GM21447 (cell line): ENCODE measurements around the gene ALK.

Experiments used
- ATAC-seq: cut with Tn5 transposase; IDR thresholded peaks from one replicate; pipeline ENCODE4 v1.9.1; 2021; ENCODE audit not compliant: unreplicated experiment

The ALK gene

DNA sequence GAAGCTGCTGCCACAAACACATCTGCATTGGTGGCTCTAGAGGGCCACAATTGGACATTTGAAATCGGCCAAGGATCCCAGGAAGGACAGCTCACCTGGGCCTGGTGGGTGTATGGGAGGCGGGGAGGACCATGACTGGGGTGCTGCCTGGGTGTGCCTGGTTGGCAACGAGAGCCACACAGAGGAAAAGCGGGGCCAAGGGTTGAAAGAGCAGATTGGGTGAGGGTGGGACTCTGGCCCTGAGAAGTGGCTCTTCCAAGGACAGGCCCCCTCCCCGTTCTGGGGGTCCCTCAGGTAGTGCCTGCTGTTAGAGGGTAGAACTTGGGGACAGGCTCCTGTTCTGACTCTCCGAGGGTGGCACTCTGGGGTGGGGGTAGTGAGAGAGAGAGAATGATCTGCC, 703.3 kb downstream of the ALK start:
- no peak for ATAC-seq

DNA sequence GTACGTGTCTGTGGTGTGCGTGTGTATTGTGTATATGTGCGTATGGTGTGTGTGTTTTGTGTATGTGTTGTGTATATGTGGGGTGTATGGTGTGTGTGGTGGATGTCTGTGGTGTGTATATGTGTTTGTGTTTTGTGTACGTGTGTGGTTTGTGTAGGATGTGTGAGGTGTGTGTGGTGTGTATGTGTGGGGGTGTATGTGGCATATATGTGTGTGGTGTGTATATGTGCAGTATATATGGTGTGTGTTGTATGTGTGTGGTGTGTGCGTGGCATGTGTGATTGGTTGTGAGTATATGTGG, 704.8 kb downstream of the ALK start:
- ATAC-seq = no peak

DNA sequence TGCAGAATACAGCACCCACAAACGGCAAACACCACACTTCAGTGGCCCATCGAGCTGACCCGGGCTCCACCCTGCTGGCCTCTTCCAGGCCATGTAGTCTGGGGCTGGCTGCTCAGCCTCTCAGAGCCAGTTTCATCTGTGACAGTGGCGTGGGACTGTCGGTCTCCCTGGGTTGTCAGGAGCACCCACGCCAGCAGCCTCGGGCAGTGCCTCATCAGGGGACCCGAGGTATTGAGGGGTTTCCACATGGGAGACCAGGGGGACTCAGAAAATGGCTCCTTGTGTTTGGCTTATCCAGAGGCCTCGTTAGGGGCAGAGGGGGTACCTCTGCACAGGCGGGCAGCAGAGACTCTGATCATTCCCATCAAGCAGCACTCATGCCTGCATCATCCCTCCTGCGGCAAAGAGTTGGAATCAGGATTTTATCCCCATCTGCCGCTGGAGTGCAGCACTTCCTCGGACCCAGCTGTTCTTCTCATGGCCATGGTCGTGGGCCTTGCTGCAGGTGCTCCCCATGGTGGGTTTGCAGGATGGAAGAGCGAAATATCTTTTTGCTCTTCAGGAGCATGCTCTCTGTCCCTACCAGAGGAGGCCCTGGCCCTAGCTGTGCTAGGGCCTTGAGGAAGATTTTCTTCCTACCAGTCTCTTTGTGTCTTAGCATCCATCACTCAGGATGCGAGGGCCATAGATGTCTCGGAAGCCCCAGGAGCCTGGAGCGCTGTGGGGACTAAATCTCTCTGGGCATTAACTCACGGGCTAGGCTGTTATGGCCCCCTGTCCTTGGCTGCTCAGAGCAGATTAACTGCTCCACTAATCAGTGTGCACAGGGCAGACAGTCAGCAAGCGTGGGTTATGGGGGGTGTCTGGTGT, 705.4 kb downstream of the ALK start:
- ATAC-seq = no peak

DNA sequence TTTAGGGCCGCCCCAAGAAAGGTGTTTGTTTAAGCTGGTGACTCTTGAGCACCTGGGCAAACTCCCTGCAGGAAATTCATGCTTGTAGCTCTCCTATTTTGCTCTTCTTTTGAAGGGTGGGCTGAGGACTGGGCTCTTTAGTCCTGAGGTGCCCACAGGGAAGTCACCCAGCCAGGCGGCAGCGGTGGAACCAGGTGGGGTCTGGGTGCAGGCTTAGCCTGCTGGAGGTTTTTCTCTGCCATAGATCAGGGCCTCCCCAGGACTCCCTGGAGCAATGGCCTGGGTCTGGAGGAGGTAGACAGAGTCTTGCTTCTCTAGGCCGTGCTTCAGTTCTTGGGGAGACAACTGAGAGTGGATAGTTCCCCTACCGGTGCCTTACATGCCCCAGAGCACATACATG, 706.3 kb downstream of the ALK start:
- ATAC-seq = no peak

DNA sequence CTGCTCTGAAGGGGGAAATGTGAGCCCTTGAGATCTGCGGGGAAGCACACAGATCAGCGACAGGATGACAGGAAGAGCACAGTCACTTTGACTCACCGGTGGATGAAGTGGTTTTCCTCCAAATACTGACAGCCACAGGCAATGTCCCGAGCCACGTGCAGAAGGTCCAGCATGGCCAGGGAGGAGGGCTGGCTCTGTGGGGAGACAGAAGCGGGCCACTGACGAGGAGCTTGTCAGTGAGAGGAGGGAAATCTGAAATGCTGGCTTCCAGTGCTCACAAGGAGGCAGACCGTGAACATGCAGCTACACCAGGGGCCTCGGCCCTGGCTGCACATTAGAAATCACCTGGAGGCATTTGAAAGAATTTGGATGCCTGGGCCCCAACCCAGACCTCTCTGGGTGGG, 707.5 kb downstream of the ALK start:
- ATAC-seq = no peak

DNA sequence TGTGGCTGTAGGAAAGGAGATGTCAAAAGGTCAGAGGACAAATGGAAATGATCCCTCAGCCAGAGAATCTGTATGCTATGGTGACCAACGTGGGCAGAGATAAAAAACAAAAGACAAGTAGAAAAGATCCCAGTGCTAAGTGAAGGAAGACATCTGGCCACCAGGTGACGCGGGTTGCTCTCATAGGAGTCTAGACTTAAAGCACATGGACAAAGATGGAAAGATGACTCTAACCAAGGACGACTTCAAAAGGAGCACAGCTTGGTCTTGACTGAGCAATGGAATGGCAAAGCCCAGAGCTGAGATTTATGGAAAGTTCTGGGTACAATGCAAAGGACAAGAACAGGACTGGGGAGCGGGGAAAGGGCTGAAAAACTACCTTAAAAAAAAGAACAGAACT, 709.4 kb downstream of the ALK start:
- ATAC-seq = no peak

DNA sequence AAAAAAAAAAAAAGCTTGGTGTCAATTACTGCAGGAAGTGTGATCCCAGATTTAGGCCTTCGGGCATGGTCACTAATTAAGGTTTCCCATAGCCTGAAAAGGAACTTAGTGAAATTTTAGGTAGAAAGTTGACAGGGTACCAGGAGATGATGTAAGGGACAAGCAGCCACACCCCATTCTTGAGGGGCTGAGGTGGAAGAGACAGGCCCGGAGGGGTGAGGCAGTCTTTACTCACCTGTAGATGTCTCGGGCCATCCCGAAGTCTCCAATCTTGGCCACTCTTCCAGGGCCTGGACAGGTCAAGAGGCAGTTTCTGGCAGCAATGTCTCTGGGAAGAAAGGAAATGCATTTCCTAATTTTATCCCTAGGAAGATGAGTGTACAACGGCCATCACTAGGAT, 711.8 kb downstream of the ALK start:
- ATAC-seq = no peak

DNA sequence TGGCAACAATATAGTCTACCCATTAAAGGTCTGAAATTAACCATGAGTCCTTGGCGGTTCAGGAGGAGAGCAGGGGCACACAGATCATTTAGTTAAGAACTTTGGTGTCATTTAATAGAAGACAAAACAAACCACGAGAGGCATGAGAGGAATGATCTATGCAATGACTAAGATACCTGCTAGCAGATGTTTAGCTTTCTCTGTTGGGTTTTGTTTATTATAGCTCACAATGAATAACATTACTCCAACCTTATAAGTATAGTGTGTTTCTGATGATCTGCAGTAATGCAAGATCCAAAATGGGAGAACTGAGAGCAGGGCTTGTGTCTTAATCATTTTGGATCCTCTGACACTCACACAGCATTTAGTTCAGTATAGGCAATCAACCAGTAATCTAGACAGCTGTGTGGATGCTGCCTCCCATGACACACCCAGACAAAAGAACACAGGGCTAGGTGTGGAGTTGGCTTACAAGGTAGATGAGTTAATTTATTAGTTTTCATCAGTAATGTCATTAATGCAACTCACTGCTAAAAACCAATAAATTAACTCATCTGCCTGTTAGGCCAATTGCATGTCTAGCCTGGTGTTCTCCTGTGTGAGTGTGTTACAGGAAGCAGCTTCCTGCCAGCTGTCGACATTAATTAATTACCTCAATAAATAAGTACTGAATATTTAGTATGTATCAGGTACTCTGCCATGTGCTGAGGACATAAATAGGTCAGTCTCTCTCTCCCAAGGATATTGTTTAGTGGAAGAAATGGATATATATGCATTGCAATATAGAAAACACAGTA, 713.8 kb downstream of the ALK start:
- ATAC-seq = no peak

DNA sequence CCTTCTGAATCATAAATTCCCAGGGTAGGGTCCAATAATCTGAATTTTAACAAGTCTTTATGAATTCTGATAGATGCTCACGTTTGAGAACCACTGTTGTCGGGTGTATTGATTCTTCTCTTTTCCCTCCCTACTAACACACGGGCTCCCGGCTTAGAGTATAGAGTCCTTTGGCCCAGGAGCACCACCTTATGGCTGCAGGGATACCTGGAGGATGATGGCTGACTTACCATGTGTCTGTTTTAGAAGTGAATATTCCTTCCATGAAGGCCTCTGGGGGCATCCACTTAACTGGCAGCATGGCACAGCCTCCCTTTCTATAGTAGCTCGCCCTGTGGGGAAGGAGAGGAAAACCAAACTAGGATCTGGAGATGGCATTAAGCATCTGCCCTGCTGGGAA, 714.4 kb downstream of the ALK start:
- no peak for ATAC-seq

DNA sequence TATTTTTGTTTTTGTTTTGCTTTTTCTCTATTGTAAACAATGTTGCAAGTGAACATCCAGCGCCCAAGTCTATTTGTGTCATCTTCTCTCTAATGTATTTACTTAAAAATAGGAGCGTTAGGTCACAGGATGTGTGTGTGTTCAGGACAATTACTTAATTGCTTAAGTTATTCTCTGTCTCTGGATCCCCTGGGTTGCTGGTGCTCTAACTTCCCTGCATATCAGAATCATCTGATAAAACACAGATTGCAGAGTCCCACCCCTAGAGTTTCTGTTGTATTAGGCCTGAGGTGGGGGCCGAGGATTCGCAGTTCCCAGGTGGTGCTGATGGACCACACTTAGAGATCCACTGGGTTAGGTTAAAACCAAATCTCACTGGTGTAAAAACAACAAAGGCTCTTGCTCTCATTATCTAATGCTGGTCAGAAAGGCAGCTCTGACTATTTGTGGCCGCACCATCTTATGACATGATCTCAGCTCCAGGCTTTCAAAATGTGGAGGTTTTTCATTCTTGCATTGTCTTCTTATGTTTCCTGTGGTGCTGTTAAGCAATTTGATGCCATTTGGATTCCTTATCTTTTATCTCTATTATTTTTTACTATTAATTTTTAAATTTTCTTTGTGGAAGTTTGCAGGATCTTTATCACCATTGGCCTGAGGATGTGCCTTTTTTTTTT, 718.4 kb downstream of the ALK start:
- ATAC-seq = no peak

DNA sequence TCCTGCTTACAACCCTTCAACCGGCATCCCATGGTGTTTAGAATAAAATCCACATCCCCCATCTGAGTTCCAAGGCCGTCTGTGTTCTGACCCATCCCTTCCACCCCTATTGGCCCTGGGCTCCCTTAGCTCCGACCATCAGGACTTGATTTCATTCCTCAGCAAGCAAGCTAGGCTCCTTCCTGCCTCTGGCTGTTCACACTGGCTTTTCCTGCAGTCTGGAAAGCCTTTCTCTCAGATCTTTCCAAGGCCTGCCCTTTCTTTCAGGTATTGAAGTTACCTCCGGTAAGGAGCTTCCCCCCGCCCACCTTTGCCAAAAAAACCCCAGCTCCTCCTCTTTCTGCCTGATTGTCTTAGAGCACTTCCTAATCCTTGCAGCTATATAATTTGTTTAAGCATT, 719.4 kb downstream of the ALK start:
- ATAC-seq = no peak

DNA sequence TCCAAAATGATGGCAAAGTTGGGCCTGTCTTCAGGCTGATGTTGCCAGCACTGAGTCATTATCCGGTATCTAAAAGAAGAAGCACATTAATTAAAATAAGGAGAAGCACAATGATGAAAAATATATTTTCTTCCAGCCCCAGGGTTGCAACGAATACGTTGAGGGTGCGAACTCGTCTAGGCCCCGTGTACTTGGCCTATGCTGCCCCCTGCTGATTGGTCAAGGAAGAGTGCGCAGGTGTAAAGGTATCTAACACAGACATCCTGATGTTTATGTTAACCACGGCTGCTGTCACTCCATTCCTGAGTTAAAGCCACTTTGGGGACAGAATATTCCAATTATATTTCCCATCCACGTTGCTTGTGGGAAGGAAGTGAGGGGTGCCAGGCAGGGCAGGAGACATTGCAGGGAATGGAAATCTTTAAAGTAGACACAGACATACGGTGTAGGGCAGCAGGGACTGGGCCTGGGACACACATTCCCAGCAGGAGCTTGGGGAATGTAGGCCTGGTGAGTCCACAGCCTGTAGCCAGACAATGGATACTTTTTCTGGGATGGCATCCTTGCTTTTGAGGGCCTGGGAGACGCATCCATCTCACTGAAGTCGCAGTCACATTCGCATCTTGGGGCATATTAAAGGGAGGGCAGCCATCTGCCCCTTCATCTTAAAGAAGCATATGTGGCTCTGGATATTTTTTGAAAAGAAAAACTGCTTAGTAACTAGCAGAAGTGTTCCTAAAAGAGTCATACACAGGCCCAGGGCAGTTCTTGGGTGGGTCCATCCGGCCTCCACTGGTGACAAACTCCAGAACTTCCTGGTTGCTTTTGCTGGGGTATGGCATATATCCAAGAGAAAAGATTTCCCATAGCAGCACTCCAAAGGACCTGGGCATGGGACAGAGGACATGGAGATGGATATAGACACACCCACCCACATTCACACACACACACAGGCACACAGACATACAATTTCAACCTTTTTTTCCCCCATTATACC, 724.3 kb downstream of the ALK start:
- ATAC-seq = no peak

DNA sequence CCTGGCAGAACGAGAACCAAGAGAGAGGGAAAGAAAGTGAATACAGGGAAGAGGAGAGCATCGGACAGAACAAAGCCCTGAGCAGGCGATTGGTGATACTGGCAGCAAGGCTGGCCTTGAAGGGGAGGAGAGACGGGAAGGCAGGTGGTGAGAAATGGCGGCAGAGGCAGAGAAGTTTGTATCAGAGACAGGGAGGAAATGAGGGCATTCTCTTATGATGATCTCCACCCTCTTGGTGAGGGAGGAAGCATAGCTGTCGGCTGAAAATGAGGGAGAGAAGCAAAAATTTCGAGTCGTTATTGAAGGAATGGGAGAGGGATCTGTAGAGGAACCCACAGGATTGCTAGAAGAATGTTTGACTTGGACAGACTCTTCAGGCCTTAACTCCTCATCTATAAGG, 725.6 kb downstream of the ALK start:
- ATAC-seq = no peak

DNA sequence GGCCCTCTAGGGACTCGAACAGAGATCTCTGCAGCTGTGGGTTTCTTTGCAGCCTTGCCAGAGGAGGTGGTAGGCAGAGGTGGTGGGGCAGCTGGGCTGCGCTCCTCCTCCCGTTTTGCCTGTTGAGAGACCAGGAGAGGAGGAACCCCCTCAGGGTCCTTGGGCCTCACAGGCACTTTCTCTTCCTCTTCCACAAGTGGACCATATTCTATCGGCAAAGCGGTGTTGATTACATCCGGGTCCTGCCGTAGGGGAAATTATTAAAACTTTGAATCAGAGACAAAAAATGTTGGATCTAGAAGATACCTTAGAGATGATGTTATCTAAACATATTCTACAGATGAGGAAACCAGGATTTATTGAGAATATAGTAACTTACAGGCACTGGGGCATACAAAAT, 727.7 kb downstream of the ALK start:
- no peak for ATAC-seq

DNA sequence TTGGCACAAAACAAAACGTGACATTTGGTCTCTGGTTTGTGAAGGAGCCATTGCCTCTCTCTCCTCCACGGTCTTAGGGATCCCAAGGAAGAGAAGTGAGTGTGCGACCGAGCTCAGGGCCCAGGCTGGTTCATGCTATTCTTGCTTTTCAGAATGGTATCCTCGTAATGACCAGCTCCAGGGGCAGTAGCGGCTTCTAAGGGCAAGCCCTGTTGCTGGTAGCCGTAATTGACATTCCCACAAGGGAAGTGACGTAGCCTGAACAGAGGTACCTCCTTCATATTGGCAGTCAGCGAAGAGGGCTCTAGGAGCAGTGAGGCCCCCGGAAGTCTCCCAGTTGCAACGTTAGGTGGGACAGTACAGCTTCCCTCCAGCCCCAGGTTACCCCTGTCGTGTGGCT, 728.3 kb downstream of the ALK start:
- no peak for ATAC-seq

DNA sequence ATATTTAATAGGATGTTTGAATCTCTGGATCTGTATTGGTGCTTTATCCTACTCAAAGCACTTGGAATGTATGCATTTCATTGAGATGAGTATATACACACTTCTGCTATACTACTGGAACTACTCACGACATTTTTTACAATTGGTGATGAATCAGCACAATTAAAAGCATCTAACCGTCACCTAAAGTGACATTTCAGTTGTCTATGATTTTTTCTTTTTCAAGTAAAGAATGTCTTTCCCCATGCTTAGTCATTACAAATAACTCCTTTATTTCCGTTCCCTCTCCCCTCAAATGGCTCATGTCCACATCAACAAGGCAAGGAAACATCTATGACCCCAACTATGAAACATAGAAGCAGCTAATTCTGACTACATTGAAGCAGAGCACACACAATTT, 728.9 kb downstream of the ALK start:
- no peak for ATAC-seq

DNA sequence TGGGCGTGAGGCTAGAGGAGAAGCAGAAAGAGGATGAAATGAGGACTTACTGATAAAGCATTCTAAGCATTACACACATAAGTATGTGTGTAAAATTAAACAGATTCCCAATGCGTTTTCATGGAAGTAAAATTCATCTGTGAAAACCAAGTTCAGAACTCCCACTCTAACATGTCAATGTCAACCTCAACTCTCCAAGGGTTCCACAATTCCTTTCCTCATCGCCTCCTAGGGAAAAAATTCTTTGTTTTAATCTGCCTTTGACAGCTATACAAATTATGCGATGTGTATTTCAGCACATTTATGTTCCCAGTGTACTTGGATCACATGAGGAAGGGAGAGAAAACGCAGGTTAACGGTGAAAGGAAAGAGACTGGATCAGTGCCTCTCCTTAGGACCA, 729.6 kb downstream of the ALK start:
- ATAC-seq = no peak

DNA sequence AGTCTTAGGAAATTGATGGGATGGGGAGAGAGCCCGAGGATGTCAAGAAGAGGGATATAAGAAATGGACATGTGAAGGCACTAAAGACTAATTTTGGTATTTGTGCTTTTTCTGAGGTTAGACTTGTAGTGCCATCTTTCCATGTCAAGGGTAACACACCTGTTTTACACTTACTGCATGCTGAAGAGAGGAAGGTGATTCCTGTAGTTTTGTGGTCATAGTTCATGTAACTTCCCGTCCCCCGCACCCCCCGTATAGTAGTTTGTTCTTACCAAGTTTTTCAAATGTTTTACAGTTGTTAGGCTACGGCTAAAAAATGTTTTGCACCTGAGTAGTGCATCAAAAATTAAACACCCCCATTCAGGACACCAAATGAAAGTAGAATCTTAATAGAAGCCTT, 732.3 kb downstream of the ALK start:
- ATAC-seq = no peak

DNA sequence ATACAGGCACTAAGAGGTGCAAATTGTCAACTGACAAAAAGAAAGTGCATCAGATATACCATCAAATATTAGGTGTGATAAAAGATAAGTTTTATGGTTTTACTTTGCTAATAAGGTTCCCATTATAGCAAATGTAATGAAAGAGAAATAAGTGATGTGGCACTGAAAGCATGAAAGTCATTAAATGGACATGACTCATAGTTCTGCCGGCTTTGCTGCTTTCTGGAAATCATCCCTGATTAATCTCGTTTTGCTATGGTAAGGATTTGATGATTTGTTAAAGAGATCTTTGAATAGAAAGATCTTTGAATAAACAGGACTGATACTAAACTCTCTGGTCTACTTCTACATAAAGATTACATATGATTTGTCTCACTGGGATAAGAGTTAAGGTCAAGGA, 733.5 kb downstream of the ALK start:
- ATAC-seq = no peak

DNA sequence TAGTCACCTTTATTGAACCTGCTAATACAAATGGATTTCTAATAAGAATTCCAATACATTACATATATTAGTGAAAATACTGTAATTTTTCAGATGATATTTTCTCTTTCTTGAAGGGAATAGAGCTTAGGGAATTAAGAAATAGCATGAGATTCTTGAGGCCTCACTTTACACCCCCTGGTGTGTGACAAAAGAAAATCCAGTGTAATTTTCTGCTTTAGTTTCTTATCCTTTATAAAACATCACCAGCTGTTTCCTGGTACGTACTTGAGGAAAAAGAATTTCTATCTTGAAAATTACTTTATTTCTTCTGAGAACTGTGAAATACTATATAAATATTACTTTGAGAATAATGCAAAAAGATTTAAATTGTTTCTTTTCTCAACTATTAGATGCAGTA, 734.6 kb downstream of the ALK start:
- ATAC-seq = no peak

DNA sequence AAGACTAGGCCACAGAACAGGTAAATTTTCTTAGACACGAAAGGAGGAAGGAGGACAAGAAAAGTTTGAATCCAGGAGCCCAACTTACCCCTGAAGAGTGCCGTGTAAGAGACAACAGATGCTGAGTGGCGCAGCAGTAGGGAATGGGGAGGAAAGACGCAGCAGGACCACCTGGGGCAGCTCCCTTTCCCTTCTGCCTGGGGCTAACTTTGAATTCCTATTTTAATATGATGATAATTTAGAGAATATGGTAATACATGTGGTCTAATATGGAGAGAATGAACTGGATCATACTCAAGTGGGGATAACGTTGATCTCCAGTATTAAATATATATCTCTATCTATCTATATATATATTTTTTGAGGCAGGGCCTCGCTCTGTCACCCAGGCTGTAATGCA, 736.9 kb downstream of the ALK start:
- no peak for ATAC-seq
